Upper lobe of left lung (tissue), 6 donors: ENCODE data around the gene GATAD2A. TPM values are rescaled to one million over a fixed set of nuclear protein-coding genes. Genes with fewer than 3 reads are reported as not detected.

Source experiments
- ATAC-seq, 2 donors: fragments of 200-7000 bp; cut with Tn5 transposase; one replicate each; pipeline ENCODE4 v1.9.1; 2022; ENCODE audit warnings: mild to moderate bottlenecking in 2 of 2, moderate library complexity in 2 of 2; ENCODE audit not compliant: low FRiP score in 2 of 2
- DNase-seq, 2 donors: peaks; one replicate each; pipeline ENCODE4 v3.0.0-alpha.2; 2019 to 2020
- H3K27ac ChIP-seq, 4 donors: fragments of 200-600 bp; sonication (generic); one replicate each; pipeline ENCODE4 v1.5.1; 2016 to 2019
- H3K27me3 ChIP-seq, 4 donors: fragments of 200-600 bp; sonication (generic); one replicate each; pipeline ENCODE4 v1.5.1; 2017 to 2019
- H3K36me3 ChIP-seq, 4 donors: fragments of 200-600 bp; sonication (generic); one replicate each; pipeline ENCODE4 v1.5.1; 2016 to 2019
- H3K4me1 ChIP-seq, 4 donors: fragments of 200-600 bp; sonication (generic); one replicate each; pipeline ENCODE4 v1.5.1; 2018 to 2019
- H3K4me3 ChIP-seq, 4 donors: fragments of 200-600 bp; sonication (generic); one replicate each; pipeline ENCODE4 v1.5.1; 2017 to 2019; ENCODE audit warnings: mild to moderate bottlenecking in 2 of 4, moderate library complexity in 1 of 4
- H3K9me3 ChIP-seq, 4 donors: fragments of 200-600 bp; sonication (generic); one replicate each; pipeline ENCODE4 v1.5.1; 2018 to 2019
- CTCF ChIP-seq, 6 experiments: fragments of 450-650 bp in 4 of 6; fragments of 200-600 bp in 2 of 6; sonication (generic) in 2 of 6; IDR thresholded peaks; one replicate each; pipeline ENCODE4 v1.5.1; 2016 to 2019; ENCODE audit warnings: antibody characterized with exemption in 6 of 6
- EP300 ChIP-seq, 4 donors: sonication (generic); formaldehyde crosslinking; IDR thresholded peaks; one replicate each; pipeline ENCODE4 v1.5.1; 2017; ENCODE audit warnings: antibody characterized with exemption in 4 of 4, control low read depth in 2 of 4
- POLR2A ChIP-seq, 4 donors: fragments of 450-650 bp; IDR thresholded peaks; one replicate each; pipeline ENCODE4 v1.5.1; 2016 to 2017; ENCODE audit warnings: antibody characterized with exemption in 4 of 4, mild to moderate bottlenecking in 2 of 4
- POLR2AphosphoS5 ChIP-seq, 2 donors: sonication (generic); formaldehyde crosslinking; IDR thresholded peaks; one replicate each; pipeline ENCODE4 v1.5.1; 2017; ENCODE audit warnings: antibody characterized with exemption in 2 of 2
- WGBS, 2 donors: methylation state at CpG; one replicate each; pipeline ENCODE4 v1.1.5; 2017 to 2018; 5-methylcytosine and 5-hydroxymethylcytosine counted together
- total RNA-seq, 6 donors: library from RNA; depleted of rRNA in 4 of 6; stranded (reverse); fragments of >200 nt in 4 of 6; gene quantifications; one replicate each; pipeline versions ENCODE4 v1.1.0 to v1.2.1, GENCODE V29; 2016 to 2021
- donor health status: DM: no; HTN: no; CAD: no; lungs with moderate emphysema.
- donor health status: DM: no; HTN: yes; CAD: no; lungs with severe emphysema.

Gene GATAD2A
- total RNA-seq, 6 donors from 2014 or later = 60.8 to 182 (median 88.0) TPM

- ATAC-seq = no peak
- H3K36me3 ChIP-seq = peaks cover 42 to 99% (median 89%) of the 10 kb centered on the region in 4 donors
- no peak for DNase-seq
- no peak overlapping the region for H3K27ac ChIP-seq
- 82 to 91% methylated on average over 3 to 17 of the region's 18 CpGs for WGBS, 2 donors
- no peaks in the 10 kb centered on the region for H3K9me3 ChIP-seq
- H3K4me3 ChIP-seq = no peak overlapping the region
- TF ChIP-seq EP300 (IDR thresholded peaks at IDR 0.05) (no peak), CTCF (IDR thresholded peaks at IDR 0.05) (no peak), POLR2A (IDR thresholded peaks at IDR 0.05) (no peak), POLR2AphosphoS5 (IDR thresholded peaks at IDR 0.05) (no peak)
- H3K27me3 ChIP-seq = no peaks in the 10 kb centered on the region
- H3K4me1 ChIP-seq = no peaks in the 10 kb centered on the region
Observed at GRCh38 chr19:19499272-19499995, 94.0 kb downstream of the GATAD2A start.

- DNase-seq (peak in 1 of 2 donors; percentile 81), ATAC-seq (no peak)
- Histone ChIP-seq H3K4me3 (no peak overlapping the region), H3K27ac (no peak overlapping the region), H3K4me1 (no peaks in the 10 kb centered on the region), H3K9me3 (no peaks in the 10 kb centered on the region), H3K27me3 (no peaks in the 10 kb centered on the region), H3K36me3 (peaks cover 46 to 100% (median 93%) of the 10 kb centered on the region in 4 donors)
- no peak for TF ChIP-seq POLR2A (IDR thresholded peaks at IDR 0.05)
- TF ChIP-seq CTCF (IDR thresholded peaks at IDR 0.05) = no peak
- TF ChIP-seq POLR2AphosphoS5 (IDR thresholded peaks at IDR 0.05) = no peak
- no peak for TF ChIP-seq EP300 (IDR thresholded peaks at IDR 0.05)
- WGBS, 2 donors = 93 to 96% methylated on average over 27 to 34 of the region's 34 CpGs
Observed at GRCh38 chr19:19500975-19501644, 95.6 kb downstream of the GATAD2A start.

GRCh38 chr19:19501798-19502197 lies 96.3 kb downstream of the GATAD2A start:
- Histone ChIP-seq H3K27me3 (no peaks in the 10 kb centered on the region), H3K4me3 (no peak overlapping the region), H3K4me1 (no peaks in the 10 kb centered on the region), H3K27ac (no peak overlapping the region), H3K36me3 (peaks cover 42 to 100% (median 93%) of the 10 kb centered on the region in 4 donors), H3K9me3 (no peaks in the 10 kb centered on the region)
- TF ChIP-seq EP300 (IDR thresholded peaks at IDR 0.05) (no peak), POLR2AphosphoS5 (IDR thresholded peaks at IDR 0.05) (no peak), POLR2A (IDR thresholded peaks at IDR 0.05) (no peak), CTCF (IDR thresholded peaks at IDR 0.05) (no peak)
- 94 to 96% methylated on average over 26 of the region's 26 CpGs for WGBS, 2 donors
- ATAC-seq (no peak), DNase-seq (peak in 1 of 2 donors; percentile 72)

GRCh38 chr19:19502281-19502680 lies 96.8 kb downstream of the GATAD2A start:
- Histone ChIP-seq H3K36me3 (peaks cover 42 to 100% (median 91%) of the 10 kb centered on the region in 4 donors), H3K27ac (no peak overlapping the region)
- TF ChIP-seq CTCF (IDR thresholded peaks at IDR 0.05) (no peak), EP300 (IDR thresholded peaks at IDR 0.05) (no peak), POLR2A (IDR thresholded peaks at IDR 0.05) (no peak), POLR2AphosphoS5 (IDR thresholded peaks at IDR 0.05) (no peak)

More at GRCh38 chr19:19502281-19502680, 96.8 kb downstream of the GATAD2A start:
- no peaks in the 10 kb centered on the region for H3K4me1 ChIP-seq
- no peaks in the 10 kb centered on the region for H3K9me3 ChIP-seq
- no peak for ATAC-seq
- no peak for DNase-seq
- no peak overlapping the region for H3K4me3 ChIP-seq
- 93 to 99% methylated on average over 10 to 11 of the region's 19 CpGs for WGBS, 2 donors
- no peaks in the 10 kb centered on the region for H3K27me3 ChIP-seq
